GM13977 (cell line): ENCODE data around the gene RAC3.

Experiments
- DNase-seq: peaks from one replicate; pipeline ENCODE4 v3.0.0; 2012; ENCODE audit warnings: low spot score
- in situ Hi-C: fragments of 300-500 bp; cut with MboI; formaldehyde crosslinking; loops from one replicate; pipeline ENCODE4 v1.12.0; 2022; ENCODE audit warnings: low sequenced_read_pairs, low pct_unique_long_range_greater_than_20kb, mixed read lengths, inconsistent platforms; ENCODE audit not compliant: unreplicated experiment
- TF ChIP-seq, protein P1 (sequence below): IDR thresholded peaks from 2 replicates; pipeline ENCODE4 v1.5.1; 2012; ENCODE audit warnings: mild to moderate bottlenecking, control low read depth; ENCODE audit not compliant: insufficient read depth; ENCODE audit errors: extremely low read depth, missing control alignments

The RAC3 gene

DNA sequence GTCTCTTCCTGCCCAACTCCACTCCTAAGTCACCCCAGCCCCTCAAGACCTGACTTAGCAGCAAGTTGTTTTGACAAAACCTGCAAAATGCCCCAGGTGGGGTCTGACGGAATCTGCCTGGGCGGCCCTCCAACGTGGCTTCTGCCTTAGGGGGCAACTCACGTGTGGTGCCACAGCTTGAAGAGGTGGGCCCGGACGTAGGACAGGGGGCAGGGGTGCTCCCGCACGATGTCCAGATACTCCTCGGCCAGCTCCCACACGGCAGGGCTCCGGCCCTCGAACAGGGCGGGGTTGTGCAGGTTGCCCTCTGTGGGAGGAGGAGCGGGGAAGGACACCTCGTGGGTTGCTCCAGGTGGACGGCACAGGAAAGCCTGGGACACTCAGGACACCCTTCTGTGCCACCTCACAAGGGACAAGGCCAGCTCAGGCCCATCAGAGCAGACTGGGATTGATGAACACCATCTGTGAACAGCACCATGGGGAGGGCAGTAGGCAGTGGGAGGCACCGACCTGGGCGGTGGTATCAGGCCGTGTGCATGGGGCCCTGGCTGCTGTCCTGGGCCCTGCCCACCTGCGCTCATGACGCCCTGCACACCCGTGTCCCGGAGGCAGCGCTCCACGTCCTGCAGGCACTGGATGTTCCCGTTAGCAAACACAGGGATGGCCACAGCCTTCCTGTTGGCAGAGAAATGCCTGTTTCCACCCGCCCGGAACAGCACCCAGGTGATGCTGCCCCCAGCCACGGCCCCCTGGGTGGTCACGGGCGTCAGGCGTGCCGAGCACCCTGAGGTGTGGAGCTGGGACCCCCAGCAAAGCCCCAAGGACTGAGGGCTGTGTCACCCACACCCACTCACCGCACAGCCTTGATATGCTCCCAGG lies 29.8 kb downstream of the RAC3 start:
- in situ Hi-C loops = no loop called here
- DNase-seq = no peak
- TF ChIP-seq, protein P1, sequence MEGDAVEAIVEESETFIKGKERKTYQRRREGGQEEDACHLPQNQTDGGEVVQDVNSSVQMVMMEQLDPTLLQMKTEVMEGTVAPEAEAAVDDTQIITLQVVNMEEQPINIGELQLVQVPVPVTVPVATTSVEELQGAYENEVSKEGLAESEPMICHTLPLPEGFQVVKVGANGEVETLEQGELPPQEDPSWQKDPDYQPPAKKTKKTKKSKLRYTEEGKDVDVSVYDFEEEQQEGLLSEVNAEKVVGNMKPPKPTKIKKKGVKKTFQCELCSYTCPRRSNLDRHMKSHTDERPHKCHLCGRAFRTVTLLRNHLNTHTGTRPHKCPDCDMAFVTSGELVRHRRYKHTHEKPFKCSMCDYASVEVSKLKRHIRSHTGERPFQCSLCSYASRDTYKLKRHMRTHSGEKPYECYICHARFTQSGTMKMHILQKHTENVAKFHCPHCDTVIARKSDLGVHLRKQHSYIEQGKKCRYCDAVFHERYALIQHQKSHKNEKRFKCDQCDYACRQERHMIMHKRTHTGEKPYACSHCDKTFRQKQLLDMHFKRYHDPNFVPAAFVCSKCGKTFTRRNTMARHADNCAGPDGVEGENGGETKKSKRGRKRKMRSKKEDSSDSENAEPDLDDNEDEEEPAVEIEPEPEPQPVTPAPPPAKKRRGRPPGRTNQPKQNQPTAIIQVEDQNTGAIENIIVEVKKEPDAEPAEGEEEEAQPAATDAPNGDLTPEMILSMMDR = no peak

DNA sequence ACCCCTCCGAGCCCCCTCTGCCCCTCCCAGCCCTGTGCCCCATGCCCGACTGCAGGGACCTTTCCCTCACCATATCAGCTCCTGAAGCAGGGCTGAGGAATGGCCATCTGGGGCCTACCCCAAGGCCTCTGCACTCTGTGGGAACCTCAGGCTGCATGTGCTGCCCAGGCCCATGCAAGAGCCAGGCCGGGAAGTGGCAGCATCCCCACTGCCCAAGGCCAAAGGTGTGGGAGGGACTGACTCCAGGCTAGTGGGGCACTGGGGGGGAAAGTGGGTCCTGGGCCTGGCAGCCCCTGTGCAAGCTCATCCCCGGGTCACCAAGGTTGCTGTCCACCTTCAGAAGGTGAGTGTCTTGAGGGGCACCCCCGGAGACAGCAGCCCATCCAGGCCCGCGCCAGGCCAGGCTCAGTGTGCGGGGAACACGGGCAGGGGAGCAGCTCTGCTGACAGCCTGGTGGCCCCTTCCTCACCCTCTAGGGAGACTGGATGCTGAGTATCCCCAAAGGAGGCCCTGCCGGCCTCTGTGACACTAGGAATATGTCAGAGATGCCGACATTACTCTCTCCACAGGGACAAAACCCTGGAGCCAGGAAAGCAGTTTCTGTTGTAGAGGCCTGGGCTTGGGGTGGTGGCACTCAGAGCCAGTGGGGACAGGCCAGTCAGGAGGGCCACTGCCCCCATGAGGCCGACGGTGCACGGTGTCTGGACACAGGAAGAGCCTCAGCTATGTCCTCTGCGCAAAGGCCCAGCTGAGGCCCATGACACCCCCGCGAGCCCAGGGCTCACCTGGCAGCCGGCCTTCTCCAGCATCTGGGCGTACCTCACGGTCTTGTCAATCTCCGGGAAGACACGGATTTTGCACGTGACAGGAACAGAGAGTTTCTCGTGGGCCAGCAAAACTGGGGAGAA lies 30.9 kb downstream of the RAC3 start:
- TF ChIP-seq, protein P1 = no peak
- in situ Hi-C loops = no loop called here

DNA sequence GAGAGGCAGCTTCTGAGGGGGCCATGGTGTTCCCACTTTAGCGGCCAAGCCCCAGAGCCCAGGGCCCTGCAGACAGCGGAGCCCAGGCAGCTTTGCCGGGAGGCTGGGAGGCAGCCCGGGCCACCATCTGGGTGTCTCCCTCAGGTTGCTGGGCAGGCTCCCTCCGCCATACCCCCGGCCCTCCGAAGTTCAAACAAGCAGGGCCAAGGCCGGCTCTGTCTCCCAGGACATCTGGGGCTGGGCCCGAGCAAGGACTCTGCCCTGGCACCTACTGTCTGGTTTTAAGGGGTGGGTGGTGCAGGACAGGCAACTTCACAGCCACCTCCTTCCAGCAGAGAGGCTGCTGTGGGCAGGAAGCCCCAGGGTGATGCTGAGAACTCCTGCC lies 31.5 kb downstream of the RAC3 start:
- in situ Hi-C loops = no loop called here
- DNase-seq = no peak
- TF ChIP-seq, protein P1 = no peak

More for the DNA sequence above, 30.9 kb downstream of the RAC3 start:
- DNase-seq = no peak

DNA sequence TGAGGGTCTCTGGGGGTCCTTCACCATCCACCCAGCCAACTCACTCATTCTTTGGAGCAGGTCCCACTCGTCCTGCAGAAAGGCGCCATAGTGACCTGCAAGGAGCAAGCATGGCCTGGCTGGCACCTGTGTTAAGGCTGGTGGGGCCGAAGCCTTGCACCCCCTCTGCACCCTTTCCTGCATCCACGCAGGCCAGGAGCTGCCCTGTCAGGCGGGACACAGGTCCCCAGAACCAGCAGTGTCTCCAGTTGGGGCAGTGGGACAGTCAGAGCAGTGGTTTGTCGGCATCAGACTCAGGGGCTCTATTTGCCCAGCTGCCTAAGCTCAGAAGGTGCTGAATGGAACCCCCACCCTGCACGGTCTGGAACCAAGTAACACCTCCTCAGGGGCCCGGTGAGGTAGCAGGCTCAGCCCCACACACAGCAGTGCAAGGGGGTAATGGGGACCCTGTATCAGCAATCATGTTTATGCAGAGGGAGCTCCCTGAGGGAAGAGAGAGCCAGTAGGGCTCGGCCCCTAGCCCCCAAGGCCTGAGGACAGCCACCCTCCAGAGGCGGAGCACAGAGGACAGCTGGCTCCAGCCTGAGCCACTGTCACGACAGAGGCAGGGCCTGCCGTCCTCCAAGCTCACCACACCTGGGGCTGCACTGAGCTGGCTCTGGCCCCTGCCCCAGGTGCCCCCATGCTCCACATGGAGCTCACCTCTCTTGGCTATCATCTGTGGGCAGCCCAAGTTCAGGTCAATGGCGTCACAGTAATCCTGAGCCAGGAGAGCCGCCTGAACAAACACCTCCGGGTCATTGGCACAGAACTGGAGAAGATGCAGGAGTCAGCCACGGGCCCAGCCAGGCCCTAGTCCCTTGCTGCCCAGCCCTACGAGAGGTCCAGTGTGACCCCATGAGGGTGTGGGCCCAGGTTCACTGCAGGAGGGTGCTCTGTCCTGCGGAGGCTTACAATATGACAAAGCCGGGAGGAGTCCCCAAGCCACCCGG lies 32.2 kb downstream of the RAC3 start:
- in situ Hi-C loops = no loop called here
- TF ChIP-seq, protein P1 = no peak
- no peak for DNase-seq

DNA sequence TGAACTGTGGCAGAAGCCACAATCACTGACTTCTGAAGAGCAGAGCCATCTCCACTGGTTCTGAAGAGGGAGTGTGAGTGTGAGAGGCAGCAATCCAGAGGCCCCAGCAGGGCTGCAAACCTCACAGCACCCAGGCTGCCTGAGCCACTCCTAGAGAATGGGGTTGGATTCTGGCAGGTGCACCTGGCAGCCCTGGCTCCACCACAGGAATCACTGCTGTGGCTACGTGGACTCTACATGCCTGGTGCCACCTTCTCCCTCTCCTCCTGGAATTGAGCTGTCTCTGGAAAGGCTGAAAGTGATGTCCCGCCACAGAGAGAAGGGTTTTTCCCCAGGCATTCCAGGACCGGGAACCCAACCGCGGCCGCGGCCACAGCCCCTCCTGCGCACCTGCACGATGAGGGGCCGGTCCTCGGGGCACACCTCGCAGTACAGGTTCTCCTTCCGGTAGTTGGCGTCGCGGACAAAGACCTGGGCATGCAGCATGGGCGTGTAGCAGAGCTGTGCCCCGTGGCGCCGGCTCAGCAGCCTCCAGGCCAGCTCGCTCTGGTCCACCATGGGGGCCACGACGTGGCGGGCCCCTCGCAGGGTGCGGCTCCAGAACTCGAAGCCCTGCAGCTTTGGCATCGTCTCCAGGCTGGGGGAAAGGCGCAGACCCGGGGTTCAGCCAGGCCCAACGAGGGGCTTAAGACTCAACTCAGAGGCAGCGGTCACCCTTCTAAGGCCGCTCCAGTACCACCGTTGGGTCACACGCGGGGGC lies 33.1 kb downstream of the RAC3 start:
- in situ Hi-C loops = no loop called here
- TF ChIP-seq, protein P1 = no peak
- no peak for DNase-seq
